Thyroid gland (tissue), 4 donors: ENCODE results near the gene TBC1D22A.

Experiments
- CTCF ChIP-seq, 6 experiments: fragments of 200-600 bp in 3 of 6; fragments of 450-650 bp in 3 of 6; sonication (generic) in 3 of 6; IDR thresholded peaks; one replicate each; pipeline ENCODE4 v1.5.1; 2016 to 2019; ENCODE audit warnings: antibody characterized with exemption in 6 of 6, mild to moderate bottlenecking in 2 of 6, inconsistent platforms in 1 of 6, moderate library complexity in 1 of 6
- POLR2A ChIP-seq, 2 donors: fragments of 450-650 bp; IDR thresholded peaks; one replicate each; pipeline ENCODE4 v1.6.1; 2017; ENCODE audit warnings: antibody characterized with exemption in 2 of 2, mild to moderate bottlenecking in 2 of 2, moderate library complexity in 1 of 2

GRCh38 chr22:46956498-46957215, 194.2 kb downstream of the TBC1D22A start:
- TF ChIP-seq CTCF (IDR thresholded peaks at IDR 0.05) (no peak), POLR2A (IDR thresholded peaks at IDR 0.05) (no peak)
